GM12865 (cell line): ENCODE measurements around the gene MICB.
"Not testable (repeated sequence)": the region's sequence is repeated elsewhere in the genome, so short reads cannot be mapped to it uniquely, and the experiment has no call there.

Source experiments
- DNase-seq: peaks from one replicate; pipeline ENCODE4 v3.0.0; 2010; ENCODE audit warnings: low read depth
- H3K4me3 ChIP-seq: 2 replicates; pipeline ENCODE4 v1.5.1; 2011; ENCODE audit warnings: mild to moderate bottlenecking, low read depth, low read length, control low read depth
- TF ChIP-seq, protein P1 (sequence below): IDR thresholded peaks from 2 replicates; pipeline ENCODE4 v1.5.1; 2011; ENCODE audit warnings: low read length, control low read depth, low read depth, inconsistent platforms; ENCODE audit not compliant: insufficient read depth; ENCODE audit errors: missing control alignments

The MICB gene

GRCh38 chr6:31480574-31480973, 17.4 kb upstream of the MICB start:
- H3K4me3 ChIP-seq, result no peak overlapping the region
- no peak for DNase-seq
- TF ChIP-seq, protein P1, sequence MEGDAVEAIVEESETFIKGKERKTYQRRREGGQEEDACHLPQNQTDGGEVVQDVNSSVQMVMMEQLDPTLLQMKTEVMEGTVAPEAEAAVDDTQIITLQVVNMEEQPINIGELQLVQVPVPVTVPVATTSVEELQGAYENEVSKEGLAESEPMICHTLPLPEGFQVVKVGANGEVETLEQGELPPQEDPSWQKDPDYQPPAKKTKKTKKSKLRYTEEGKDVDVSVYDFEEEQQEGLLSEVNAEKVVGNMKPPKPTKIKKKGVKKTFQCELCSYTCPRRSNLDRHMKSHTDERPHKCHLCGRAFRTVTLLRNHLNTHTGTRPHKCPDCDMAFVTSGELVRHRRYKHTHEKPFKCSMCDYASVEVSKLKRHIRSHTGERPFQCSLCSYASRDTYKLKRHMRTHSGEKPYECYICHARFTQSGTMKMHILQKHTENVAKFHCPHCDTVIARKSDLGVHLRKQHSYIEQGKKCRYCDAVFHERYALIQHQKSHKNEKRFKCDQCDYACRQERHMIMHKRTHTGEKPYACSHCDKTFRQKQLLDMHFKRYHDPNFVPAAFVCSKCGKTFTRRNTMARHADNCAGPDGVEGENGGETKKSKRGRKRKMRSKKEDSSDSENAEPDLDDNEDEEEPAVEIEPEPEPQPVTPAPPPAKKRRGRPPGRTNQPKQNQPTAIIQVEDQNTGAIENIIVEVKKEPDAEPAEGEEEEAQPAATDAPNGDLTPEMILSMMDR, result no peak

DNA sequence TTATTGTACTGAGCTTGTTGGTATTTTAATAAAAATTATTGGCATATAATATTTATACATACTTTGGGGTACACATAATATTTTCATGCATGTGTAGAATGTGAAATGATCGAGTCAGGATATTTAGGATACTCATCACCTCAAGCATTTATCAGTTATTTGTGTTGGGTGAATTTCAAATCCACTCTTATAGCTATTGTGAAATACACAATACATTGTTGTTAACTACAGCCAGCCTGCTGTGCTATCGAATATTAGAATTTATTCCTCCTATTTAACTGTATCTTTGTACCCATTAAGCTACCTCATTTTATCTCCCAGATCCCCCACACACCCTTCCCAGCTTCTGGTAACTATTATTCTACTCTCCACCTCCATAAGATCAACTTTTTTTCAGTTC, 14.6 kb upstream of the MICB start:
- H3K4me3 ChIP-seq, result no peak overlapping the region
- TF ChIP-seq, protein P1, result no peak
- DNase-seq, result no peak

- H3K4me3 ChIP-seq, result no peak overlapping the region
- TF ChIP-seq, protein P1, result no peak
- no peak for DNase-seq
Observed at GRCh38 chr6:31485055-31485454, 12.9 kb upstream of the MICB start.

- not testable (repeated sequence) for H3K4me3 ChIP-seq, DNase-seq
Observed at GRCh38 chr6:31486065-31486837, 11.7 kb upstream of the MICB start.

GRCh38 chr6:31487674-31488073, 10.3 kb upstream of the MICB start:
- not testable (repeated sequence) for DNase-seq

DNA sequence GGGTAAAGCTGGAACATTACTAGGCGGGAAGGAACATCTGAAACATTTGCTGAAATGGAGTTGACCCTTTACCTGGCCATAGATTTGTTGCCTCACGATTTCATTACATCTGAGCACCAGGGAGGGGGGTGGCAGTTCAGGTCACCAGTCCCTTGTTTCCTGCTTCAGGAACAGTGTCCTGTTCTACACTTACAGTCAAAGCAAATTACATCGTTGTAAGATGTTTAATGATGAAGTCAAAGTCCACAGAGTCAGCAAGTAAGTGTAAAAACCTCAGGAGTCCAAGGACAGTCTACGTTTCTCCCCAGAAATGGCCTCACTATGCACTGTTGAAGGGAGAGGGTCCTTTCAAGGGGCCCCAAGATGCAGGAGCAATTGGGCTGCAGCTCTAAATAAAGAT, 8.9 kb upstream of the MICB start:
- TF ChIP-seq, protein P1, result no peak
- H3K4me3 ChIP-seq, result no peak overlapping the region
- no peak for DNase-seq

More at GRCh38 chr6:31487674-31488073, 10.3 kb upstream of the MICB start:
- not testable (repeated sequence) for H3K4me3 ChIP-seq

DNA sequence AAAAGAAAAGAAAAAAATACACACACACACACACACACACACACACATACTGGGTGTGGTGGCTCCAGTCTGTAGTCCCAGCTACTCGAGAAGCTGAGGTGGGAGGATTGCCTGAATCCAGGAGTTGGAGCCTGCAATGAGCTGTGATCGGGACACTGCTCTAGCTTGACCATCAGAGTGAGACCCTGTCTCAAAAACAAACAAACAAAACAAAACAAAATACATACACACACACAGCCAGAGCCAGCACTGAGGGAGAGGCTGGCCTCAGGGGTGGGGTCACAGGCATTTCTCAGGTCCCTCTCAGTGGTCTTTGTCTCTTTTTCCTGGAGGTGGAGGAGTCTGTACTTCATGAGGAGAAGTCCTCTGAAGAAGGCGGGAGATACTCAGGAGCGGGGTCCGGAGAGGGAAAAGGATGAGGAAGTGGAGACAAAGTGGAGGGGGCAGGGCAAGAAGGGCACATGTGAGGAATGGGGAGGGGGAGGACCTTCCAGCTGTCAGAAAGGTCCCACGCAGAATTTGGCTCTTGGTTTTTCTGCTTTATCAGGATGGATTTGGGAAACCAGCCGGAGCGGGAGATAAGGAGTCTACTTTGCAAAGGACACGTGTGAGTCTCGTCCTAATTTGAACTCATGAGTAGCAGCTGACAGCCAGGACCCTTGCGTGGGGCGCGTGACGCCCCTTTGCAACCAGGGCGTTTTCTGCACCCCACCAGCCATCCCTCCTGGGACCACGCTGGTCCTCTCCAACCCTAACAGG, 7.7 kb upstream of the MICB start:
- no peak overlapping the region for H3K4me3 ChIP-seq
- TF ChIP-seq, protein P1, result no peak
- no peak for DNase-seq

GRCh38 chr6:31493550-31493874, 4.4 kb upstream of the MICB start:
- DNase-seq, result not testable (repeated sequence)

More at GRCh38 chr6:31493550-31493874, 4.4 kb upstream of the MICB start:
- peak overlapping the region; percentile 68 for H3K4me3 ChIP-seq
